Colonic mucosa (tissue), 4 donors: ENCODE measurements around the gene ARMC9. TPM values are rescaled to one million over a fixed set of nuclear protein-coding genes. Genes with fewer than 3 reads are reported as not detected.

ENCODE experiments used
- DNase-seq: peaks from one replicate; pipeline ENCODE4 v3.0.0-alpha.2; 2020
- H3K27ac ChIP-seq: fragments of 200-600 bp; one replicate; pipeline ENCODE4 v1.8.0; 2021
- H3K27me3 ChIP-seq: fragments of 200-600 bp; one replicate; pipeline ENCODE4 v1.8.0; 2021
- H3K36me3 ChIP-seq: fragments of 200-600 bp; one replicate; pipeline ENCODE4 v1.8.0; 2021
- H3K4me1 ChIP-seq: fragments of 200-600 bp; one replicate; pipeline ENCODE4 v1.8.0; 2021; ENCODE audit warnings: mild to moderate bottlenecking
- H3K4me3 ChIP-seq: fragments of 200-600 bp; one replicate; pipeline ENCODE4 v1.8.0; 2021
- H3K9ac ChIP-seq, 2 donors: one replicate each; pipeline ENCODE4 v1.7.0; 2013; ENCODE audit warnings: control low read depth in 2 of 2, low read depth in 2 of 2, low read length in 2 of 2
- H3K9me3 ChIP-seq: fragments of 200-600 bp; one replicate; pipeline ENCODE4 v1.8.0; 2021
- intact Hi-C: fragments of 100-400 bp; cut with DNase I; formaldehyde crosslinking; loops from one replicate; pipeline ENCODE4 v1.14.1; 2022
- total RNA-seq, 2 donors: library from RNA; stranded (reverse); fragmentation: NEBNext Ultra II Directional in 1 of 2; extraction: Animal tissue kit (Norgen Biotek cat#: 25700) in 1 of 2; gene quantifications; one replicate each; pipeline ENCODE4 v1.2.1, GENCODE V29; 2021
- TF ChIP-seq, protein P1 (sequence below): fragments of 200-600 bp; IDR thresholded peaks from one replicate; pipeline ENCODE4 v1.8.0; 2022; ENCODE audit warnings: antibody characterized with exemption, mild to moderate bottlenecking
- donor health status: healthy.
- donor health status: DM: no; HTN: no; CAD: no.
- donor health status: DM: no; HTN: no; CAD: no.

ARMC9 gene
- total RNA-seq, 2 donors from 2014 or later: 9.8 to 17.2 TPM

- no peak overlapping the region for H3K9ac ChIP-seq
- no peaks in the 10 kb centered on the region for H3K36me3 ChIP-seq
- no peaks in the 10 kb centered on the region for H3K4me1 ChIP-seq
- no peaks in the 10 kb centered on the region for H3K27me3 ChIP-seq
- H3K9me3 ChIP-seq: no peaks in the 10 kb centered on the region
- intact Hi-C loops: no loop called here
- H3K27ac ChIP-seq: no peak overlapping the region
- TF ChIP-seq, protein P1, sequence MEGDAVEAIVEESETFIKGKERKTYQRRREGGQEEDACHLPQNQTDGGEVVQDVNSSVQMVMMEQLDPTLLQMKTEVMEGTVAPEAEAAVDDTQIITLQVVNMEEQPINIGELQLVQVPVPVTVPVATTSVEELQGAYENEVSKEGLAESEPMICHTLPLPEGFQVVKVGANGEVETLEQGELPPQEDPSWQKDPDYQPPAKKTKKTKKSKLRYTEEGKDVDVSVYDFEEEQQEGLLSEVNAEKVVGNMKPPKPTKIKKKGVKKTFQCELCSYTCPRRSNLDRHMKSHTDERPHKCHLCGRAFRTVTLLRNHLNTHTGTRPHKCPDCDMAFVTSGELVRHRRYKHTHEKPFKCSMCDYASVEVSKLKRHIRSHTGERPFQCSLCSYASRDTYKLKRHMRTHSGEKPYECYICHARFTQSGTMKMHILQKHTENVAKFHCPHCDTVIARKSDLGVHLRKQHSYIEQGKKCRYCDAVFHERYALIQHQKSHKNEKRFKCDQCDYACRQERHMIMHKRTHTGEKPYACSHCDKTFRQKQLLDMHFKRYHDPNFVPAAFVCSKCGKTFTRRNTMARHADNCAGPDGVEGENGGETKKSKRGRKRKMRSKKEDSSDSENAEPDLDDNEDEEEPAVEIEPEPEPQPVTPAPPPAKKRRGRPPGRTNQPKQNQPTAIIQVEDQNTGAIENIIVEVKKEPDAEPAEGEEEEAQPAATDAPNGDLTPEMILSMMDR: no peak
- no peak for DNase-seq
- no peak overlapping the region for H3K4me3 ChIP-seq
These were observed 158.0 kb downstream of the ARMC9 start for GRCh38 chr2:231356466-231356844.

- intact Hi-C loops: no loop called here
- no peaks in the 10 kb centered on the region for H3K4me1 ChIP-seq
- DNase-seq: no peak
These were observed 158.6 kb downstream of the ARMC9 start for GRCh38 chr2:231357048-231357447.

DNA sequence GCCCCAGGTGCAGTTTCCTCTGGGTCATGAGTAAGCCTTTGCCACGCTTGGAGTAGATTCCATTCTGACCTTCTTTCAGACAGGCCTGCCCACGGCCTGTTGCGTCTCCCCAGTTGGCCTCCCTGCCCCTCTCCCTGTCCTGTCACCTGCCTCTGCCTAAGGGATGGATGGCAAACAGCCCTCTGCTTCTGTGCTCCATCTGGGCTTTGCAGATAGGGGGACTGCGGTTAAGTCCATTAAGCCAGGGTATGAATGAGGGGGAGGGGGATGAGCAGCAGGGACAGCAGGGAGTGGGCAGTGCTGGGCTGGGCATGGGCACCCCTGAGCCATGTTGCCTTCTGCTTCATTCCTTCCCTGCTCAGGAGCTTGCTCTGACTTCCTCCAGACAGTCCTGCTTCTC, 159.5 kb downstream of the ARMC9 start:
- Histone ChIP-seq H3K4me1 (no peaks in the 10 kb centered on the region), H3K9ac (no peak overlapping the region), H3K4me3 (no peak overlapping the region), H3K9me3 (no peaks in the 10 kb centered on the region), H3K36me3 (no peaks in the 10 kb centered on the region), H3K27ac (no peak overlapping the region), H3K27me3 (no peaks in the 10 kb centered on the region)
- TF ChIP-seq, protein P1: no peak
- no peak for DNase-seq
- intact Hi-C loops: no loop called here

More at GRCh38 chr2:231357048-231357447, 158.6 kb downstream of the ARMC9 start:
- Histone ChIP-seq H3K36me3 (no peaks in the 10 kb centered on the region), H3K27ac (no peak overlapping the region), H3K27me3 (no peaks in the 10 kb centered on the region), H3K9me3 (no peaks in the 10 kb centered on the region), H3K9ac (no peak overlapping the region), H3K4me3 (no peak overlapping the region)
- TF ChIP-seq, protein P1: no peak

DNA sequence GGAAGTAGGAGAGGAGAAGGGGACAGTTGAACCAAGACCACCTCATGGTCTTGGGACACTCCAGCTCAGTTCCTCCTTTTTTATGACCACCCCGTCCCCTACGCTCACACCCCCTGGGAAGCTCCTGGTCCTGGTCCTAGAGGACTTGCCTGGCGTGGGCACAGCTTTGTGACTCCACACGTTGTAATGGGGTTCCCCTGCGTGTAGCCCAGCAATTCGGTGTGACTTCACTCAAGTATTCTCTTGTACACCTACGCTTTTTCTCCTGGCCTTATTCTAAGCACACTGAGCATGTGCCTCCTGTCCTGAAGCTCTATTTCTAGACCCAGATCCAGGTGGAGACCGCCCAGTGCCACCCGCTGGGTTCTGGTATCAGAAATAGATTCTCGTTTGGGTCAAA, 161.0 kb downstream of the ARMC9 start:
- H3K9me3 ChIP-seq: no peaks in the 10 kb centered on the region
- no peaks in the 10 kb centered on the region for H3K27me3 ChIP-seq
- intact Hi-C loops: no loop called here
- no peak for DNase-seq
- H3K4me3 ChIP-seq: no peak overlapping the region
- no peaks in the 10 kb centered on the region for H3K36me3 ChIP-seq
- TF ChIP-seq, protein P1: no peak
- no peak overlapping the region for H3K9ac ChIP-seq
- no peaks in the 10 kb centered on the region for H3K4me1 ChIP-seq
- H3K27ac ChIP-seq: no peak overlapping the region

DNA sequence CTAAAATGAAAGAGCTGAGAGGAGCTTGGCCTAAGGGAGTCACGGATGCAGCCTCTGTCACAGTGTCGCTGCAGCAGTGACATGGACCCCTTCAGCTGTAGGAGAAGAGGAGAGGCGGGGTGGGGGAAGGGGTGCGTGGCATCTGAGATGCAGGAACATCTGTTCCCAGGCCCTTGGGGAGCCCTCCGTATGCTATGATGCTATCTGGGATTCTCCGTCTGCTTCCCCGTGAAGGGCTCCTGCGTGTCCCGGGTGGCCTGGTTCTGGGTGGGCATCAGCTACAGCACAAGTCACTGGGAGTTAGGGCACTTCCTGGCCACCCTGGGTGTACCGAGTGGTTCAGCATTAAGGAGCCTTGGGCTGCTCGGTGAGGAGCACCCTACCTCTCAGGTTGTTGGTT, 161.5 kb downstream of the ARMC9 start:
- intact Hi-C loops: no loop called here
- Histone ChIP-seq H3K27me3 (no peaks in the 10 kb centered on the region), H3K4me3 (no peak overlapping the region), H3K4me1 (no peaks in the 10 kb centered on the region), H3K36me3 (no peaks in the 10 kb centered on the region), H3K9ac (no peak overlapping the region), H3K27ac (no peak overlapping the region), H3K9me3 (no peaks in the 10 kb centered on the region)
- TF ChIP-seq, protein P1: no peak
- DNase-seq: no peak

DNA sequence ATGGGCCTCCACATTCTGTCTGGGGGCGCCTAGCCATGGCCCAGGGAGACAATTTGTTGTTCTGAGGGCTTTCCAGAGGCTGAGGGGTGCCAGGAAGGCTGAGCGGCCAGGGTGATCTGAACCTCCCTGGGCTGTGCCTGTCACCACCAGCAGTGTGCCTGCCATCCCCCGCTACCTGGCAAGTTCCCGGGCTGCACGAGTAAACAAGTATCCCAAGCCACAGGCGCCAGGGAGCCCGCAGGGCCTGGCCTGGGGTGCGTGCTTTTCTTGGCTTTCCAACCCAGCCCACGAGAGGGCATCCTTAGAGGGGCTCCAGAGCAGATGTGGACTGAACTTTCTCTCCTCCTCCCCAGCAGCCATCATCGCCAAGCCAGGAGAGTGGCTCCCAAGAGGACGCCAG, 162.0 kb downstream of the ARMC9 start:
- H3K27ac ChIP-seq: no peak overlapping the region
- H3K36me3 ChIP-seq: no peaks in the 10 kb centered on the region
- H3K4me3 ChIP-seq: no peak overlapping the region
- H3K9ac ChIP-seq: no peak overlapping the region
- intact Hi-C loops: no loop called here
- H3K4me1 ChIP-seq: no peaks in the 10 kb centered on the region
- DNase-seq: no peak
- no peaks in the 10 kb centered on the region for H3K27me3 ChIP-seq
- TF ChIP-seq, protein P1: no peak
- no peaks in the 10 kb centered on the region for H3K9me3 ChIP-seq
